ENCODE data around the gene DNAJC2. TPM values are rescaled to one million over a fixed set of nuclear protein-coding genes. Genes with fewer than 3 reads are reported as not detected.

The DNAJC2 gene
- total RNA-seq, 2 donors from 2014 or later = 20.3 to 41.3 TPM

DNA sequence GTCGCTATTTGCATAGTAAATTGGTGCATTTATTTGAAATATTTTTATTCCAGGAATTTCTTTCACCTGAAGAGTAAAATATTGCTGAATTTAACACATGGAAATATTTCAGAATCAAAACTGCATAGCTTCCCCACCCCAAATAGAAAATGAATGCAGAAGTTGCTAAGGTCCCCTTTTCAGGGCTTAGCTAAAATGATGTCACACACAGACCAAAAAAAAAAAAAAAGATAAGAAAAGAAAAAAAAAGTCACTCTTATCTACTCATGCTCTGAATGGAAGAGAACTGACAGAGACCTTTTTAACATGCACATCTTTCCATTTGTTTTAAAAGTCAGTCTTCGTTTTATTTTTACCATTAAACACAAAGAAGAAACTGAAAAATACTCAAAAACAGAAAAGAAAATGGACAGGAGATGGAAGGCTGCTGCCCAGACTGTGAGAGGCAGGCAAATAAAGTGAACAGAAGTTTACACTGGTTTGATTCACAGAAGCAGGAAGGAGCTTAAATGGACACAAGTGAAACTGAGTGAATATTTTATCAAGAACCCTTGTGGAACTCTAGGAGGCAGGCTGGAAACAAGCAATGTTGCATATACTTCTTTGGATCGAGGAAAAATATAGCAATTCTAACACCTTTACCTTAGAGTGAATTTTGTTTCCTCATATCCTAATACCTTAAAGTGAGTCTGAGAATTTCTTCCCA, 34.9 kb upstream of the DNAJC2 start:
- no peak for ATAC-seq (ENCODE audit: insufficient number of reproducible peaks, low FRiP score, low read depth)
- no peak overlapping the region for H3K4me3 ChIP-seq
- no peak overlapping the region for H3K27ac ChIP-seq
- TF ChIP-seq CTCF (IDR thresholded peaks at IDR 0.05) = no peak
- H3K27me3 ChIP-seq (replicated peaks; ENCODE audit: insufficient read depth) = no peaks in the 10 kb centered on the region
- H3K36me3 ChIP-seq = no peaks in the 10 kb centered on the region
- DNase-seq (ENCODE audit: low spot score) = no peak
- no peaks in the 10 kb centered on the region for H3K4me1 ChIP-seq (ENCODE audit: control insufficient read depth in 1 of 2, low read depth in 2 of 2)
- H3K9me3 ChIP-seq = no peaks in the 10 kb centered on the region

DNA sequence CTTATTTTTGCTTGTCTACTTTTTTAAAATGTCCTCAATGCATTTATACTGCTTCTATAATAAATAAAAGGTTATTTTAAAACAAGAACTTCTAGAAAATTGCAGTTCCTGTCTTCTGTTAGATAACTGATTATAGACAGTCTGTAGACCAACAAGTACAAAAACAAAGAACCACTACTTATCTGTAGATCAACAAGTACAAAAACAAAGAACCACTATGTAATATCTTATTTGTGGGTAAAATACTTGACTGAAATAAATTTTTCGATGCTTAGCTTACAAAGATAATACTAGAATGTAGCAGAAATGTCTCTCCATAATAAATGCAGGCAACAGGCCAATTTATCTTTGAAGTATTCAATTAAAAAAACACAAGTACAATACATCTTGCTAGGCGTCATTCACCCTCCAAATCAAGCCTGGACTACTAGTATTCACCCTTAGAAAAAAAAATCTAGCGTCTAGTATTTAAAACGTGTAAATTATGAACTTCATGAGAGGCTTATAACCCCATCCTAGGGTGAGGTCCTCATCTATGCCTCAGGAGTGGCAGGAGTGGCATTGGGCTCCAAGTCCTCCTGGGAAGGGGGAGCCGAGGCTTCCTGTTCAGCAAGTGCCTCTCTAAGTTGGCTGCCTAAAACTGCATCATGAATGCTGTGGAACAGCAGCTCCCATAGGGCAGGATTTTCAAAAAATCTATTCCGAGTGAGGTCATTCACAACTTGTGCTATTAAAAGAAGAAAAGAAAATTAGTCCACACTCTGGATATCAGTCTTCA, 29.5 kb upstream of the DNAJC2 start:
- no peak overlapping the region for H3K4me3 ChIP-seq
- no peak for TF ChIP-seq CTCF (IDR thresholded peaks at IDR 0.05)
- ATAC-seq (ENCODE audit: insufficient number of reproducible peaks, low FRiP score, low read depth) (no peak), DNase-seq (ENCODE audit: low spot score) (no peak)
- H3K27me3 ChIP-seq (replicated peaks; ENCODE audit: insufficient read depth) = no peaks in the 10 kb centered on the region
- no peaks in the 10 kb centered on the region for H3K4me1 ChIP-seq (ENCODE audit: control insufficient read depth in 1 of 2, low read depth in 2 of 2)
- H3K36me3 ChIP-seq = peaks cover 4% of the 10 kb centered on the region
- H3K9me3 ChIP-seq = no peaks in the 10 kb centered on the region
- H3K27ac ChIP-seq = no peak overlapping the region

- Histone ChIP-seq H3K27ac (no peak overlapping the region), H3K36me3 (peaks cover 47% of the 10 kb centered on the region), H3K4me1 (ENCODE audit: control insufficient read depth in 1 of 2, low read depth in 2 of 2) (no peaks in the 10 kb centered on the region), H3K4me3 (no peak overlapping the region), H3K9me3 (no peaks in the 10 kb centered on the region), H3K27me3 (replicated peaks; ENCODE audit: insufficient read depth) (no peaks in the 10 kb centered on the region)
- no peak for TF ChIP-seq CTCF (IDR thresholded peaks at IDR 0.05)
- ATAC-seq (ENCODE audit: insufficient number of reproducible peaks, low FRiP score, low read depth) (no peak), DNase-seq (ENCODE audit: low spot score) (no peak)
These were observed 24.9 kb upstream of the DNAJC2 start for GRCh38 chr7:103369432-103369831.

DNA sequence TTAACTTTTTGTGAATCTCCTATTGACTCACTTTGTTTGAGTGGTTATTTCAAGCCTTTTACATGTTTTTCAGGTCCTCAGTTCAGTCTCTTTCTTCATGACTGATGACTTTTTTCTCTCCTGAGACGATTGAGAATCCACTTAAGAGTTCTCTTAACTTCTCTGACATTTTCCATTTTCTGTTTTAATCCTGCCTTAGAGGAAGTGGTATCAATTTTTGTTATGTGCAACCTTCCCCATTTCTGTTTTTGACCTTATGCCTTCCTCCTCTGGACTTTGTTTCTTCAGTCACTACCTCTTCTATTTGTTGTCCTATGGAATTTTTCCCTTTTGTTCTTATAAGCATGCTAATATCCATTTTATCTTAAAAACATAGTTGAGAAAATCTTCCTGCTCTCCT, 5.2 kb upstream of the DNAJC2 start:
- Histone ChIP-seq H3K4me3 (no peak overlapping the region), H3K9me3 (no peaks in the 10 kb centered on the region), H3K27ac (no peak overlapping the region), H3K4me1 (ENCODE audit: control insufficient read depth in 1 of 2, low read depth in 2 of 2) (peaks cover 30 to 35% of the 10 kb centered on the region in 2 donors), H3K27me3 (replicated peaks; ENCODE audit: insufficient read depth) (no peaks in the 10 kb centered on the region), H3K36me3 (peaks cover 11% of the 10 kb centered on the region)
- no peak for DNase-seq (ENCODE audit: low spot score)
- ATAC-seq (ENCODE audit: insufficient number of reproducible peaks, low FRiP score, low read depth) = no peak
- TF ChIP-seq CTCF (IDR thresholded peaks at IDR 0.05) = no peak

GRCh38 chr7:103348959-103349358, 4.4 kb upstream of the DNAJC2 start:
- DNase-seq (ENCODE audit: low spot score) (no peak), ATAC-seq (ENCODE audit: insufficient number of reproducible peaks, low FRiP score, low read depth) (no peak)
- Histone ChIP-seq H3K36me3 (peaks cover 6% of the 10 kb centered on the region), H3K27me3 (replicated peaks; ENCODE audit: insufficient read depth) (no peaks in the 10 kb centered on the region), H3K4me3 (peak overlapping the region; percentile 94), H3K9me3 (no peaks in the 10 kb centered on the region), H3K27ac (no peak overlapping the region), H3K4me1 (ENCODE audit: control insufficient read depth in 1 of 2, low read depth in 2 of 2) (peaks cover 30 to 35% of the 10 kb centered on the region in 2 donors)
- no peak for TF ChIP-seq CTCF (IDR thresholded peaks at IDR 0.05)
